ENCODE measurements around the gene JAKMIP1.

The JAKMIP1 gene

GRCh38 chr4:6104541-6105130 is 95.7 kb downstream of the JAKMIP1 start:
- no peak for FAIRE-seq

GRCh38 chr4:6097581-6097980 is 102.8 kb downstream of the JAKMIP1 start:
- no peak for FAIRE-seq
- no peak for DNase-seq (ENCODE audit: low spot score)

More at GRCh38 chr4:6104541-6105130, 95.7 kb downstream of the JAKMIP1 start:
- DNase-seq (ENCODE audit: low spot score), result no peak

- no peak for DNase-seq (ENCODE audit: low spot score)
- FAIRE-seq, result no peak
Observed at GRCh38 chr4:6095897-6096296, 104.5 kb downstream of the JAKMIP1 start.

- FAIRE-seq, result no peak
Observed at GRCh38 chr4:6095023-6095752, 105.2 kb downstream of the JAKMIP1 start.

GRCh38 chr4:6093671-6094070 is 106.7 kb downstream of the JAKMIP1 start:
- DNase-seq (ENCODE audit: low spot score) (no peak), FAIRE-seq (no peak)

More at GRCh38 chr4:6095023-6095752, 105.2 kb downstream of the JAKMIP1 start:
- peak; percentile 43 for DNase-seq (ENCODE audit: low spot score)

DNA sequence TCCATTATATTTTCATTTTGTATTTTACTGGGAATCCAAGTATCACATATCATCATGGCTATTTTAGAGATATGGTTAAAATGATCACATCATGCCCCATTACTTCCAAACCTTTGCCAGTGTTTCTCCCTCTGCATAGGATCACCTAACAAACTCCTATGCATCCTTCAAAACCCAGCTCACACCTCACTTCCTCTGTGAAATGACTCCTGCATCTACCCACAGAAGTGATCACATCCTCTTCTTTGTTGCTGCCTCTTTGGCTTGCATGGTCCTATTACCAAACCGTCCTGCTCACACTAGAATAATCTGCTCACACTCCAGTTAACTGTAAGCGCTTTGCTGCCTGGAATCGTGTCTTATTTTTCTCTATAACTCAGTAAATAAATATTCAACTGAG is 107.4 kb downstream of the JAKMIP1 start:
- no peak for DNase-seq (ENCODE audit: low spot score)
- no peak for FAIRE-seq

DNA sequence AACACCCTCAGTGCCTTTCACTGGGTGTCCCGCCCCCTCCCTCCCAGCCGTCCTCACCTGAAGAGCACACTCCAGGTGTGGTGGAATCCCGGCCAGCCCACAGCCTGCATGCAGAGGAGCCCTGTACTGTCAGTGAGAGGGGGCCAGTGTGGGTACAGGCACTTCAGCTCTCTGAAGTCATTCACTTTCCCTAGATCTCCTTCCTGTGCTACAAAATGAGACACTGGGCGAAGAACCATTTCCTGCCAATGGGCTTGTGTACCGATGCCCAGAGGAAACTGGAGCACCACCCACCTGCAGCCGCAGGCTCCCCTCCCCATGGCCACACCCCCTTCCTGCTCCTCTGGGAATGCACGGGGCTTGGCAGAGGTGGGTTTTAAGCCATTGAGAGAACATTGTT is 108.2 kb downstream of the JAKMIP1 start:
- DNase-seq (ENCODE audit: low spot score) (no peak), FAIRE-seq (no peak)

- FAIRE-seq (no peak), DNase-seq (ENCODE audit: low spot score) (no peak)
Observed at GRCh38 chr4:6090931-6091330, 109.4 kb downstream of the JAKMIP1 start.

- no peak for FAIRE-seq
- no peak for DNase-seq (ENCODE audit: low spot score)
Observed at GRCh38 chr4:6088950-6089349, 111.4 kb downstream of the JAKMIP1 start.

- no peak for FAIRE-seq
Observed at GRCh38 chr4:6087669-6088341, 112.5 kb downstream of the JAKMIP1 start.

GRCh38 chr4:6086846-6087245 is 113.5 kb downstream of the JAKMIP1 start:
- no peak for DNase-seq (ENCODE audit: low spot score)
- FAIRE-seq, result no peak

More at GRCh38 chr4:6087669-6088341, 112.5 kb downstream of the JAKMIP1 start:
- DNase-seq (ENCODE audit: low spot score), result no peak

GRCh38 chr4:6085691-6086628 is 114.4 kb downstream of the JAKMIP1 start:
- DNase-seq (ENCODE audit: low spot score), result no peak
- no peak for FAIRE-seq

GRCh38 chr4:6085028-6085690 is 115.2 kb downstream of the JAKMIP1 start:
- FAIRE-seq, result no peak
- DNase-seq (ENCODE audit: low spot score), result no peak

DNA sequence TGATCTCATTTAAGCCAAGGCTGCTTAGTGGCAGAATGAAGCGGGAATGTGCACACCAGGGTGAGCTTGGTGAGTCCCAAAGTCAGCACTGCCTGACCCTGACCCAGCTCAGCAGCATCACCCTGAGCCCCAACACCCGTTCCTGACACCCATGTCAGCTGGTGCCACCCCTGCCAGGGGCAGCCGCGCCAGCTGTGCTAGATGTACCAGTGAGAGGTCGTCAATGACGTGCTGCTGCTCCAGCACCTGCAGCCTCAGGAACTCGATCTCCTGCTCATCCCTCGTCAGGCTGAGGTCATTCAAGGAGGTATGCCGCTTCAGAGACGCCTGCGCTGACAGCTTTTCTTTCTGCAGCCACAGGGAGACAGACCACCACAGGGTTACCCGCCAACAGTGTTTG is 120.4 kb downstream of the JAKMIP1 start:
- DNase-seq (ENCODE audit: low spot score) (no peak), FAIRE-seq (no peak)

DNA sequence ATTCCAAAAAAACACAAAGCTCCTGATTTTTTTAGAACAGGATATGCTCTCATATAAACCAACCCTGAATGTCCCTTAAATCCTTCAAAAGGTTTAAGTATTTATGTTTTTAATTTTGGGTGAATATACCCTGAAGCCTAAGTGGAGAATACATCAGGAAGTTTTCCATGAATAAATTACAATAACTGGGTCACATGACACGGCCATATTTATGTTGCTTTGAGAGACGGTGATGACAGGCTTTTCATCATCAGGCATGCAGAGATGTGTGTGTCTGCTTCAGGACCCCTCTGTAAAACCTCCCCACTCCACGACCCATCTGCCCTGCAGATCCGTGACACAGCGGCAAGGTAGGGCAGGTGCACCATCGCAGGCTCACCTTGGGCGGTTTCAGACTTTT is 121.8 kb downstream of the JAKMIP1 start:
- FAIRE-seq, result no peak

DNA sequence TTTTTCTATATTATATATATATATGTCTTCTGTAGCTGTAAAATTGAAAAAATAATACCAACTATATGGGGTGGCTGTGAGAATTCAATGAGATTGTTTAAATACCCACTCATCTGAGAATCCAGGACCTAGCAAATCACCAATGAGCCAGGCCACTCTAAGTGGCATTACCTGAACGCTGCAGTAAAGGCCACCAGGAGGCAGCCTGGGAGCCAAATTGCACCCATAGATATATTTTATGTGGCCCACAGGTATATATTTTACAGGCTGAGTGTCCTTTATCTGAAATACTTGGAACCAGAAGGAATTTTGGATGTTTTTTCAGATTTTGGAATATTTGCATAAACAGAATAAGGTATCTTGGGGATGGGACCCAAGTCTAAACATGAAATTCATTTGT is 124.0 kb downstream of the JAKMIP1 start:
- DNase-seq (ENCODE audit: low spot score) (no peak), FAIRE-seq (no peak)

More for the DNA sequence above, 121.8 kb downstream of the JAKMIP1 start:
- no peak for DNase-seq (ENCODE audit: low spot score)

- FAIRE-seq (no peak), DNase-seq (ENCODE audit: low spot score) (no peak)
Observed at GRCh38 chr4:6074758-6075157, 125.6 kb downstream of the JAKMIP1 start.

GRCh38 chr4:6071959-6072720 is 128.2 kb downstream of the JAKMIP1 start:
- DNase-seq (ENCODE audit: low spot score), result no peak
- no peak for FAIRE-seq

DNA sequence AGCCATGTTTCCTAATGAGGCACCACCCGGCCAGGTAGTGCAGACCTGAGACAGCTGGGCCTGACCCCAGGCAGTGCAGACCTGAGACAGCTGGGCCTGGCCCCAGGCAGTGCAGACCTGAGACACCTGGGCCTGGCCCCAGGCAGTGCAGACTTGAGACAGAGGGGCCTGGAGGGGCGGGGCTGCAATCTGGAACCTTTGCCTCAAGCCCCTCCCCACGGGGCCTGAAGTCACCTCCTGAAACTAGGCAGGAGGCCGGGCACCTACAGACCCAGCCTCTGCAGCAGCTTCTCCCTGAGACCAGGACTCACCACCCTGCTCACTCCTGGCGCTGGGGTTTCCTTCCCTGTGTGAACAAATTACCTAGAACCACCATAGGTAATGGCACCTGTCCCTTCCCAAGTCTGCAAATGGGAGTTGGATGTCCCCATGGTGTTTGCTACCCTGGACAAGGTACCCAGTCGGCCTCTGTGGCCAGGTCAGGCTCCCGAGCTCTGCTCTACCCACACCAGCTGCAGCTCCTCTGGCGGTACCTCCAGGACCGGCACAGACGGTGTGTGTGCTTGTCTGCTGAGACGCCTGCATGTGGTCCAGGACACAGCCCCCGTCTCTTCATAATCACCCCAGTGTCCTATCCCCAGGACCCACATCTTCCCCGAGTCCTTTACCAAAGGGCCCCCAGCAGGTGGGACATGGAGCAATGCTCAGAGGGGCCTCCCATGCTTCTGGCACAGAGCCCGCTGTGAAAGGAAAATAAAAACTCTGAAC is 129.0 kb downstream of the JAKMIP1 start:
- no peak for DNase-seq (ENCODE audit: low spot score)
- FAIRE-seq, result no peak
